HG02763 (cell line): ENCODE results near the gene ELK4.

Experiments
- ATAC-seq: cut with Tn5 transposase; IDR thresholded peaks from one replicate; pipeline ENCODE4 v1.9.1; 2021; ENCODE audit warnings: mild to moderate bottlenecking, moderate library complexity; ENCODE audit not compliant: unreplicated experiment

Gene ELK4

DNA sequence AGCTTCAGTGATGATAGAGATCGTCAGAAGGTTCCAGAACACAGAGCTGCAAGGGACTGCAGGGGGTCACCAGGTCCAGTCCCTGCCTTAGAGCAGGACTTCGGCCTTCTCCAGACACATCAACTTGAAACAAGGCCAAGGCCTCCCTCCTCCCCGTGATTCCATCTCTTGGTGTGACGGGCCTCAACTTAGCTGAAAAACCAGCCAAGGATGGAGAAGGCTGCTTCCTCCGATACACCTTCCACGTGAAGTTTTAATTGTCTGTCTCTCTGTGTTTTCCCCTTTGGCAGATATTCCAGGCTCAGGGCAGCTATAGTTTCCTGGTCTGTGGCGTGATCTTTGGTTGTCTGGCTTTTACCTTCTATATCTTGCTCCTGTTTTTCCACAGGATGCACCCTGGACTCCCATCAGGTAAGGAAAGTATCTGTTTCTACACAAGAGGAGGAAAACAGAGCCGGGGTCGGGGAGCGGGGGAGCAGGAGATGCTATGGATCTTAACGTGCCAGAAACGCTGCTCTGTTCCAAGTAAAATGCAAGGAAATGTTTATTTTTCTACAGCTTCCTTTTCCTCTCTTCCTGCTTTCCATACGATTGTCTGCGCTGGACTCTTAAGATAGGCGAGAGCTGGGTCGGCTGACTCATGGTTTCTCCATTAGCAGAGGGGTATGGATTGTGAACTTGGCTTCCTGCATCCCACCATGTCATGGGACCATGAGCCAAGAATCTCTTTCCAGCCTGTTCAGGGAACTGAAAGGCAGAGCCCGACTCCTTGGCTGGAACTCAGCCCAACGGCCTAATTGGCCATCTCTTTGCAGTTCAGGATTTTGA lies 32.8 kb downstream of the ELK4 start:
- ATAC-seq = no peak

DNA sequence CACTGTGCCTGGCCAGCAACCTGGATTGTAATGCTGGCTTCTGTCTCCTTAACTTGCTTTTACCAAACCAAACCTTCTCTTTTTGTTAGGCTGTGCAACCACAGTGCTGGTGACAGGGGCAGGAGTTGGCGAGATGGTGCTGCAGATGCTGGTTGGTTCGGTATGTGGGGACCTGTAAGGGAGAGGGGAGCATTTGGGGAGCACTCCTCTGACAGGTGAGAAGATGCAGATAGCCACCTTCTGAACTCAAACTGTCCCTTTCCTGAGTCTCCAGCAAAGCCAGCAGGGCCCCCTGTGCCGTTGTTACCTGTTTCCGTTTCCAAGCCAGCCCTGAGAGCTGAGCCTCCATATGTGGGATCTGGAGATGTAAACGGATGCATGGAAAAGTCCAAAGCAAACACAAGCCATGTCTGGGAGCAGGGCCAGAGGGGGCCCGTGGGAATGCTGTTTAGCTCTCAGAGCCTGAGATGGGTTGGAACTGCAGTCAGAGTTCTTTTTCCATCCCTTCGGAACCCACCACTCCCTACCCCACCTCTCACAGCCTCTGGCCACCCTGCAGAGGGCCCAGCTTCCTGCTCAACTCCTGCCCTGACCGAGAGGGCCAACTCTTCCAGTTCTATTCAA lies 34.0 kb downstream of the ELK4 start:
- no peak for ATAC-seq

GRCh38 chr1:205596876-205597275 lies 34.9 kb downstream of the ELK4 start:
- no peak for ATAC-seq

DNA sequence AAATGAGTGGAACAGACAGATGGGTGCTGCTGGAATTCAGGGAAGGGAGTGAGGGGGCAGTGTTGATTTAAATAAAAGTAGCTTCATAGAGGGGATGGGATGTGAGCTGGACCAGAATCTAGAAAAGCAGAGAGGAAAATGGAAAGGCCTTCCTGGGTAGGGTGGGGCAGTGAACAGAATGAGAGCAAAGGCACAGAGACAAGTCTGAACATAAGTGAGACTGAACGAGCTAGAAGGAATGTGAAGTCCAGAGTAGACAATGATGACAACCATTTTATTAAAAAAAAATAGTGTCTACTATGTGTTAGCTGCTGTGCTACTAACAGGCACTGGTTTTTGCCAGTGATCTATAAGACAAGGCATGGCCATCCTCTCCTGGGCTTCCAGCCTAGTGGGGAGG lies 36.0 kb downstream of the ELK4 start:
- no peak for ATAC-seq

DNA sequence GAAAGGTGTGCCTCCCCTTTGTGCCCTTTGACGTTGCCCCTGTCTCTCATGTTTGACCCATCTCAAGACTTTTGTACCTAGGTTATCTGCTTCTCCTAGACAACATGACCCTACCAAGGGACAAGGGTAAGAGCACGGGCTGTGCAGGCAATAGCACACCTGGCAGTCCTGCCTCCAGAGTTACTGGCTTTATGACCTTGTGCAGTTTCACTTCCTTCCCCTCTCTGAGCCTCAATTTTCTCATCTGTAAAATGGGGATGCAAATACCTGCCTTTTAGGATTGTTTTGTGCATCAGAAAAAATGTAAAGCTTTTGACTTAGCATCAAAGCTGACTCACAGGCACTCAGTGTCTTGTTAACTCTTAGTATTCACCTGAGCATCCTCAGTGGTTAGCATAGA lies 36.4 kb downstream of the ELK4 start:
- no peak for ATAC-seq

DNA sequence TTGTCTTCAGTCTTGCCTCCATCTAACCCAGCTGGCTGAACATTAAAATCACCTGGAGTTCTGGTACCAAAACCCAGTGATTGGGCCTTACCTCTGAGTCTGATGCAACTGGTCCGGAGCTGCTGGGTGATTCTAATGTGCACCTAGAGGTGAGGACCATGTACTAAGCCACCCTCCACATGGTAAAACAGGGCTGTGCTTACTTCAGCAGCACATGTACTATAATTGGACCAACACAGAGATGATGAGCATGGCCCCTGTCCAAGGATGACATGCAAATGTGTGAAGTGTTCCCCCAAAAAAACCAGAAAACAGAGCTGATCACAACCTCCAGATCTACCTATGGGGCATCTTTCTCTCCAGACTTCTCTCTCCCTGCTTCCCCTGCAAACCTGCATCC lies 37.0 kb downstream of the ELK4 start:
- no peak for ATAC-seq

GRCh38 chr1:205593967-205594366 lies 37.8 kb downstream of the ELK4 start:
- no peak for ATAC-seq

GRCh38 chr1:205593532-205593931 lies 38.3 kb downstream of the ELK4 start:
- ATAC-seq = no peak

- no peak for ATAC-seq
These were observed 39.3 kb downstream of the ELK4 start for GRCh38 chr1:205592443-205593003.

DNA sequence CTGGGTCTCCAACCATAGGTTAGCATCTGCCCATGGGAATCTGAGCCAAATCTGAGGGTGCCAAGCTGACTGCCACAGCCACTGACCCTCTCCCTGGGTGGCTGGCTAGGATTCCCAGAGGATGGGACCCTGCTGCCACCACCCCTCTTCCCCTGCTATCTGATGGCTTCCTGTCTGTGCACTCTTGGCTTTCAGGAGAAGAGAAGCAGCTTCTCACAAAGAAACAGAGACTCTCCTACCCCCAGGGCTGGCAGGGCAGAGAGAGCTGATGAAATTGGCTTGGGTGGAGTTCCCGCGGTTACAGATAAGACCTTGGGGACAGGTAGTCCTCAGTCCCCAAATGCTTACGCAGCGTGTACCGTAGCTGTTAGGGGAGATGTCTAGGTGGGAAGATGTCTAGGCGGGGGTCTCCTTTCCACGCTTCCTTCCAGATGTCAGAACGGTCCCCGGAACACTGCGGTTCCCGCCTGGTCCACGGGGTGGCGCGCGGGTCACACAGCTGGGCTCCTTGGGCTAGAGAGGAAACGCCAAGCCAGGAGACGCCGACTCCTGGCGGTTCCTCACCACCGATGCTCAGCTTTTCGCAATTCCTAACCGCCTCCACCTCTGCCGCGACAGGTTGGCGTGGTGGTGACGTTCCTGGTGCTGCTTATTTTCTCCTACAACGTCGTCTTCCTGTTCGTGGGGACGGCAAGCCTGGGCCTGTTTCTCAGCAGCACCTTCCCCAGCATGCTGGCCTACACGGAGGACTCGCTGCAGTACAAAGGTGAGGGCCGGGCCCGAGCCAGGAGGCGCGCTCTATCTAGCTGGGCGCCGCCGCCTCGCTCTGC lies 40.1 kb downstream of the ELK4 start:
- peak; percentile 64 for ATAC-seq

- no peak for ATAC-seq
These were observed 40.9 kb downstream of the ELK4 start for GRCh38 chr1:205590777-205591513.

DNA sequence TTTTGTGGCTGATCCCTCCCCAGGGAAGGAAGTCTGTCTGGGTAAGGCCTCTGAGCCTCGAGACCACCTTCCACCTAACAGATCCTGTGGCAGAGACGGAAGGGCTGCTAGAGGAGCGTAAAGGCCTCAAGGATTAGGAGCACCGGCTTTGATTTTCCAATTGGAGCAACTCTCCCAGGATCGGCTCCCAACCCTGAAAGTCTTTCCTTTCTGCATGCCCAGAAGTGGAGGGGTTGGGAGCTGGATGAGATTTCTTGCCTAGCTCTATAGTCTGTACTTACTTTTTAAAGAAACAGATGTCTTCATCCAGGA lies 41.4 kb downstream of the ELK4 start:
- ATAC-seq = no peak

DNA sequence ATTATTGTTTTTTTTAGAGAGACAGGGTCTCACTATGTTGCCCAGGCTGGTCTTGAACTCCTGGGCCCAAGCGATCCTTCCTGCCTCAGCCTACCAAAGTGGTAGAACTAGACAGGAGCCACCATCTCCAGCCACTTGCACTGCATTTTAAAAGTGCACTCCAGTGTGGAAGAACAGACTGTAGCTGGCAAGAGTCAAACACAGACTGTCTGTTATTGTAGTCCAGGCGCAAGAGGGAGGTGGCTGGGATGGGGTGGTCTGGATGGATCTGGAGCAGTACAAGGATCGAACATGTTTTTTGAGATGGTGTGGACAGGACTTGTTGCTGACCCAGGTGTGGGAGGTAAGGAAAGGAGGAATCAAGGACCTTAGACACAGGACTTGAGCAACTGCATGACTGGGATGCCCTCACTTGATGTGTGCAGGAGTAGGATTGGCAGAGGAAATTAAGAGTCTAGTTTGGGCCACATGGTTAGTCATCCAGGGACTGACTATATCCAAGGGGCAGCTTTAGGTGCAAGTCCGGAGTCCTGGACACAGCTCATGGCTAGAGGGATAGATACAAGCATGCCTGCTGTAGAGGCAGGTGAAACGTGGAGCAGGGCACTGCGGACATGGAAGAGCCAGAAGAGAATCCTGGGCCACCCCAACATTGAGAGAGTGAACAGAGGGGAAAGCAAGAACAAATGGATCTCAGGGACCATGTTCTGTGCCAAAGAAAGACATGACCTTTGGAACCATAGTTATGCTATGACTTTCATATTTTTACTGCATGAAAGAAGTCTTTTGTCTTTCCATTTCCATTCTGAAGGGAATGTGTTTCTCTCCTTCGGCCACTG lies 42.0 kb downstream of the ELK4 start:
- no peak for ATAC-seq

DNA sequence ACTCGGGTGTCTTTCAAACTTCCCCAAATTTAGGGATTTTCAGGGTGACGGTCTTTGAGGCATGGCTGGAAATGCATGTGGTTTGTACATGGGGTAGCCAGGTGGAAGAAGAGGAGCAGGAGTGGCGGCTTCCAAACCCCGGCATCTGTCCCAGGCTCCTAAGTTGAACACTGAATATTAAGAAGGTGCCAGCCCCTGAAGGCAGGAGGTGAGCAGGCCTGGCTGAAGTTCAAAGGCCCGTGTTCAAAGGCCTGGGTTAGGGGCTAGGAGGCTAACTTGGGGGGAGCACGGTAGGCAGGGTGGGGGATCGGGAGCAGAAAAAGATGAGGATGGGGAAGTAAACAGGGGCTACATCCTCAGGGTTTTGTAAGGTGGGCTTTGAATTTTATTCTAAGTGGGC lies 42.8 kb downstream of the ELK4 start:
- ATAC-seq = no peak

DNA sequence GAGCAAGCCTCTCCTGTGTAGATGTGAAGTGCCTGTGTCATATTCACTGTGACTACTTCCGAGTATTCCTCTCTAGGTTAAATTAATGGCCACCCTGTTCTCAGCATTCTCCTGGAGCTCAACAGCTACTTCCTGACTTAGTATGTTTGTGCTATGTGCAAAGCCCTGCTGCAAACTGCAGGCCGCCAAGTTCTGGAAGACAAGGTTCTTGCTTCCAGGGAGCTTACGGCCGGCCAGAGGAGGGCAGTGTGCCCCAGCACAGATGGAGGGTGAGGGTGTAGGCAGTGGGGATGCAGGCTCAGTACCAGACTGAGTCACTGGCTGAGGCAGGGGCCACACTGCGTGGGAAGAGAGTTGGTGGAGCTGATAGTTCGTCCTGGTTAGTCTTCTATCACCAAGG lies 43.2 kb downstream of the ELK4 start:
- no peak for ATAC-seq

DNA sequence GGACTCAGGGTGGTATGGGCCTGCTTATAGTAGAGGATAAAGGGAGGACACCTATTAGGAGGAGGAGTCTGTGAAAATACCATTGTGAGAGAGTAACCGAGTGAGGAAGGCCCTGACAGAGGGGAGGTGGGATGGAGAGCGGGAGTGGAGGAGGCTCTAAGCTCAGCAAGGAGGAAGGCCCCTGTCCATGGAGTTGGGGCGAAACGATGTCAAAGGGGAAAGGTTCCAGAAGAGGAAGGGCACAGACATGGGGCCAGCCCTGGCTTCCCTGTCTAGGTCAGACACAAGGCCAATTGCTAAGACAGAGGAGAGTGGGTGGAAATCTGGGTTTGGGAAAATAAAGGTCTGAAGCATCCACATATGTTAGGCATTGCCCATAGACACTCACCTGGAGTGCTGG lies 44.2 kb downstream of the ELK4 start:
- no peak for ATAC-seq

DNA sequence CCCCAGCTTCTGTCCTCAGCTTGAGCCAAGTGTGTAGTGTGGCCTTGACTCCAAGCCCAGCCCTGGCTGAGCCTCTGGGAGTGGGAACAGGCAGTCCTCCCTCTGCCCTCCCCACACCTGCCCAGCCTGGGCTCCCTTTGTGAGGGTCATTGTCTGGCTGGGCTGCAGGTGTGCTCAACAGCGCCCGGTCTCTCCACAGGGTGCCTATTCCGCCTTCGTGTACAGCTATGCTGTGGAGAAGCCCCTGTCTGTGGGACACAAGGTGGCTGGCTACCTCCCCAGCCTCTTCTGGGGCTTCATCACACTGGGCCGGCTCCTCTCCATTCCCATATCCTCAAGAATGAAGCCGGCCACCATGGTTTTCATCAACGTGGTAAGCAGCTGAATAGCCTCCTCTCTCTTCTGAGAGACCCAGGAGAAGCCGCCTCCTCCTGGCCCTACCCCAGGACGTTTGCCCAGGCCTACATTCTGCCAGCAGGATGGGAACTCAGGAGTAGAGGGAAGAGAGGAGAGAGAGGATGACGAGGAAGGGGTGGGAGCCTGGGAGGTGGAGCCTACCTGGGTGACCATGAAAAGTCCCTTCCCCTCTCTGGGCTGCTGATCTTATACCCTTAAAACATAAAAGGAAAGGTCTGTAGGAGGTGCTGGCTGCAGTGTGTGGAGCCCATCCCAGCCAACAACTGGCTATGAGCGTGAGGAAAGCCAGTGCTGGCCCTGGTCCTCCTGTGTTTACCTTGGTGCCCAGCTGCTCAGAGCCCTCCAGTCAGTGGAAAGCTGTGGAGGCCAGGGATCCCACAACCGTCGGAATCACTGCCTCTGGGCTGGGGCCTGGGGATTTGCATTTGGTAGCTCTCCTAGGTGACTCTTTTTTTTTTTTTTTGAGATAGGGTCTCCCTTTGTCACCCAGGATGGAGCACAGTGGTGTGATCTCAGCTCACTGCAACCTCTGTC lies 45.7 kb downstream of the ELK4 start:
- ATAC-seq = no peak

- ATAC-seq = no peak
These were observed 46.5 kb downstream of the ELK4 start for GRCh38 chr1:205585169-205585834.
